ENCODE measurements around the gene GTF2F2. TPM values are rescaled to one million over a fixed set of nuclear protein-coding genes. Genes with fewer than 3 reads are reported as not detected.

The GTF2F2 gene
- total RNA-seq, 1 experiment from 2014 or later: 21.7 TPM

GRCh38 chr13:45301263-45301662 is 181.0 kb downstream of the GTF2F2 start:
- no peak for ATAC-seq
- Histone ChIP-seq H3K27ac (ENCODE audit: low read length) (no peak overlapping the region), H3K9me3 (ENCODE audit: control insufficient read depth, insufficient read depth, low read depth, low read length) (no peaks in the 10 kb centered on the region), H3K4me1 (ENCODE audit: control insufficient read depth, insufficient read depth, low read length) (no peaks in the 10 kb centered on the region), H3K36me3 (ENCODE audit: control insufficient read depth, insufficient read depth, low read length) (no peaks in the 10 kb centered on the region), H3K4me3 (ENCODE audit: low read depth in 2 of 2, low read length in 2 of 2) (no peak overlapping the region), H3K27me3 (ENCODE audit: control insufficient read depth, insufficient read depth, low read length) (no peaks in the 10 kb centered on the region)
- POLR2A ChIA-PET: no interaction called here
- no TSS peak for BruUV-seq (replicated peaks)
- CTCF ChIA-PET: no interaction called here
- no peak for DNase-seq (ENCODE audit: low read depth, low spot score)
- in situ Hi-C loops (cut with HindIII; ENCODE audit: low pct_unique_long_range_greater_than_20kb, low sequenced_read_pairs) (no loop called here), intact Hi-C loops (cut with micrococcal nuclease; ENCODE audit: unreplicated experiment) (loop anchor here (5.0 kb wide), 1 partner anchor 259 kb away; no protein-coding TSS in a partner anchor)
- TF ChIP-seq POLR2AphosphoS5 (IDR thresholded peaks at IDR 0.05; ENCODE audit: low read depth, low read length): no peak
- no peak for TF ChIP-seq CTCF (IDR thresholded peaks at IDR 0.05)
- TF ChIP-seq SIN3A (IDR thresholded peaks at IDR 0.05; ENCODE audit: borderline replicate concordance, insufficient read depth, low read depth, low read length): no peak
- TF ChIP-seq REST (IDR thresholded peaks at IDR 0.05; ENCODE audit: insufficient read depth in 1 of 2, low read depth in 2 of 2, low read length in 1 of 2): no peak
- TF ChIP-seq TCF7L2 (IDR thresholded peaks at IDR 0.05; ENCODE audit: low read depth, low read length): no peak

DNA sequence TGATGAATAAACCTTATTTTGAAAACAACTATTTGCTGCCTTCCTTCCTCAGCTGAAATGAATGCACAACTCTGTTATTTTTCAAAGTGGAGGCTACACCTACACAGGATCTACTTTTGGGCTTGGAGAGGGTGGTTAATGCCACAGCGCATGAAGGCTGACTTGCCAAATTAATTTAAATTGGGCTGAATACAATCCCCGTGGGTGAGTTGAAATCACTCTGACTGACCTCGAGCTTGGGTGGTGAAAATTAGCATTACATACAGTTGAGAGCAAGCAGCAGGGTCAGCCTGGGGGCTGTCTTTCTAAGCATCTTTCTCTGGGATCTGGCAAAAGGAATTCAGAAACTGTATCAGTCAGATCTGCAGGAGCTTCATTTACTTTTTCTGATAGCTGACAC is 182.2 kb downstream of the GTF2F2 start:
- H3K27ac ChIP-seq (ENCODE audit: low read length): no peak overlapping the region
- H3K4me1 ChIP-seq (ENCODE audit: control insufficient read depth, insufficient read depth, low read length): no peaks in the 10 kb centered on the region
- CTCF ChIA-PET: interaction anchor here (0.7 kb wide), 1 partner anchor 21 kb away, joined by 3 read pairs; no protein-coding TSS in a partner anchor
- no peaks in the 10 kb centered on the region for H3K9me3 ChIP-seq (ENCODE audit: control insufficient read depth, insufficient read depth, low read depth, low read length)
- H3K27me3 ChIP-seq (ENCODE audit: control insufficient read depth, insufficient read depth, low read length): no peaks in the 10 kb centered on the region
- no peak overlapping the region for H3K4me3 ChIP-seq (ENCODE audit: low read depth in 2 of 2, low read length in 2 of 2)
- no TSS peak for BruUV-seq (replicated peaks)
- ATAC-seq (no peak), DNase-seq (ENCODE audit: low read depth, low spot score) (no peak)
- intact Hi-C loops (cut with micrococcal nuclease; ENCODE audit: unreplicated experiment) (loop anchor here (5.0 kb wide), 1 partner anchor 260 kb away; no protein-coding TSS in a partner anchor), in situ Hi-C loops (cut with HindIII; ENCODE audit: low pct_unique_long_range_greater_than_20kb, low sequenced_read_pairs) (no loop called here)
- POLR2A ChIA-PET: no interaction called here
- no peaks in the 10 kb centered on the region for H3K36me3 ChIP-seq (ENCODE audit: control insufficient read depth, insufficient read depth, low read length)
- no peak for TF ChIP-seq REST (IDR thresholded peaks at IDR 0.05; ENCODE audit: insufficient read depth in 1 of 2, low read depth in 2 of 2, low read length in 1 of 2)
- no peak for TF ChIP-seq TCF7L2 (IDR thresholded peaks at IDR 0.05; ENCODE audit: low read depth, low read length)
- no peak for TF ChIP-seq POLR2AphosphoS5 (IDR thresholded peaks at IDR 0.05; ENCODE audit: low read depth, low read length)
- no peak for TF ChIP-seq CTCF (IDR thresholded peaks at IDR 0.05)
- TF ChIP-seq SIN3A (IDR thresholded peaks at IDR 0.05; ENCODE audit: borderline replicate concordance, insufficient read depth, low read depth, low read length): no peak

Measured in Panc1 (cell line).